ENCODE results near the gene FHDC1. TPM values are rescaled to one million over a fixed set of nuclear protein-coding genes. Genes with fewer than 3 reads are reported as not detected.

Gene FHDC1
- total RNA-seq, 2 donors from 2014 or later = 0.99 to 3.9 TPM

- no peak for TF ChIP-seq POLR2A (IDR thresholded peaks at IDR 0.05)
- Histone ChIP-seq H3K36me3 (replicated peaks in 1 of 2; ENCODE audit: insufficient read depth in 1 of 2, low read depth in 2 of 2) (no peaks in the 10 kb centered on the region), H3K27me3 (no peaks in the 10 kb centered on the region), H3K9me3 (no peaks in the 10 kb centered on the region), H3K4me1 (peaks cover 6% of the 10 kb centered on the region), H3K27ac (no peak overlapping the region), H3K4me3 (no peak overlapping the region)
- DNase-seq (no peak), ATAC-seq (no peak)
- intact Hi-C loops (cut with DNase I) = no loop called here
- 88 to 92% methylated on average over 4 of the region's 4 CpGs for WGBS, 2 donors
Measured at GRCh38 chr4:152946446-152946845, 10.3 kb downstream of the FHDC1 start.

- TF ChIP-seq CTCF (IDR thresholded peaks at IDR 0.05) (no peak), POLR2A (IDR thresholded peaks at IDR 0.05) (no peak)
Measured at GRCh38 chr4:152947311-152947710, 11.2 kb downstream of the FHDC1 start.

GRCh38 chr4:152949930-152950329, 13.8 kb downstream of the FHDC1 start:
- Histone ChIP-seq H3K4me3 (no peak overlapping the region), H3K9me3 (no peaks in the 10 kb centered on the region), H3K4me1 (peaks cover 10% of the 10 kb centered on the region), H3K36me3 (replicated peaks in 1 of 2; ENCODE audit: insufficient read depth in 1 of 2, low read depth in 2 of 2) (no peaks in the 10 kb centered on the region), H3K27ac (no peak overlapping the region), H3K27me3 (no peaks in the 10 kb centered on the region)
- WGBS, 2 donors = 68 to 81% methylated on average over 8 of the region's 8 CpGs
- DNase-seq = no peak
- no peak for TF ChIP-seq CTCF (IDR thresholded peaks at IDR 0.05)
- TF ChIP-seq POLR2A (IDR thresholded peaks at IDR 0.05) = no peak
- no peak for ATAC-seq
- intact Hi-C loops (cut with DNase I) = no loop called here

More at GRCh38 chr4:152947311-152947710, 11.2 kb downstream of the FHDC1 start:
- ATAC-seq (no peak), DNase-seq (no peak)
- no peaks in the 10 kb centered on the region for H3K36me3 ChIP-seq (replicated peaks in 1 of 2; ENCODE audit: insufficient read depth in 1 of 2, low read depth in 2 of 2)
- H3K9me3 ChIP-seq = no peaks in the 10 kb centered on the region
- H3K27me3 ChIP-seq = no peaks in the 10 kb centered on the region
- H3K4me1 ChIP-seq = peaks cover 10% of the 10 kb centered on the region
- no peak overlapping the region for H3K4me3 ChIP-seq
- 84 to 92% methylated on average over 2 of the region's 2 CpGs for WGBS, 2 donors
- intact Hi-C loops (cut with DNase I) = no loop called here
- no peak overlapping the region for H3K27ac ChIP-seq

- Histone ChIP-seq H3K4me3 (no peak overlapping the region), H3K36me3 (replicated peaks in 1 of 2; ENCODE audit: insufficient read depth in 1 of 2, low read depth in 2 of 2) (no peaks in the 10 kb centered on the region), H3K27me3 (no peaks in the 10 kb centered on the region), H3K4me1 (peaks cover 10% of the 10 kb centered on the region), H3K9me3 (no peaks in the 10 kb centered on the region), H3K27ac (peak overlapping the region in 1 of 4 donors; percentile 42)
- intact Hi-C loops (cut with DNase I) = no loop called here
- TF ChIP-seq POLR2A (IDR thresholded peaks at IDR 0.05) (no peak), CTCF (IDR thresholded peaks at IDR 0.05) (no peak)
- ATAC-seq = no peak
- DNase-seq = no peak
- 82 to 85% methylated on average over 10 to 11 of the region's 11 CpGs for WGBS, 2 donors
Measured at GRCh38 chr4:152950402-152951274, 14.5 kb downstream of the FHDC1 start.

GRCh38 chr4:152951348-152951747, 15.2 kb downstream of the FHDC1 start:
- H3K9me3 ChIP-seq = no peaks in the 10 kb centered on the region
- no peak for TF ChIP-seq POLR2A (IDR thresholded peaks at IDR 0.05)
- TF ChIP-seq CTCF (IDR thresholded peaks at IDR 0.05) = no peak
- DNase-seq (no peak), ATAC-seq (no peak)
- no peaks in the 10 kb centered on the region for H3K36me3 ChIP-seq (replicated peaks in 1 of 2; ENCODE audit: insufficient read depth in 1 of 2, low read depth in 2 of 2)
- intact Hi-C loops (cut with DNase I) = no loop called here
- 22 to 27% methylated on average over 3 of the region's 3 CpGs for WGBS, 2 donors
- H3K4me3 ChIP-seq = no peak overlapping the region
- H3K27me3 ChIP-seq = no peaks in the 10 kb centered on the region
- H3K27ac ChIP-seq = no peak overlapping the region
- H3K4me1 ChIP-seq = peaks cover 10% of the 10 kb centered on the region

Data from body of pancreas (tissue), 4 donors.